Stimulated activated CD8-positive, alpha-beta memory T cell treated with anti-CD3 and anti-CD28 coated beads, Interleukin-4, amount 100 ng/mL, for 48 hours (primary cell): ENCODE results near the gene KSR1.
"Not testable (repeated sequence)": the region's sequence is repeated elsewhere in the genome, so short reads cannot be mapped to it uniquely, and the experiment has no call there.

Experiments
- DNase-seq: peaks from one replicate; pipeline ENCODE4 v3.0.0-alpha.2; 2020

KSR1 gene

DNA sequence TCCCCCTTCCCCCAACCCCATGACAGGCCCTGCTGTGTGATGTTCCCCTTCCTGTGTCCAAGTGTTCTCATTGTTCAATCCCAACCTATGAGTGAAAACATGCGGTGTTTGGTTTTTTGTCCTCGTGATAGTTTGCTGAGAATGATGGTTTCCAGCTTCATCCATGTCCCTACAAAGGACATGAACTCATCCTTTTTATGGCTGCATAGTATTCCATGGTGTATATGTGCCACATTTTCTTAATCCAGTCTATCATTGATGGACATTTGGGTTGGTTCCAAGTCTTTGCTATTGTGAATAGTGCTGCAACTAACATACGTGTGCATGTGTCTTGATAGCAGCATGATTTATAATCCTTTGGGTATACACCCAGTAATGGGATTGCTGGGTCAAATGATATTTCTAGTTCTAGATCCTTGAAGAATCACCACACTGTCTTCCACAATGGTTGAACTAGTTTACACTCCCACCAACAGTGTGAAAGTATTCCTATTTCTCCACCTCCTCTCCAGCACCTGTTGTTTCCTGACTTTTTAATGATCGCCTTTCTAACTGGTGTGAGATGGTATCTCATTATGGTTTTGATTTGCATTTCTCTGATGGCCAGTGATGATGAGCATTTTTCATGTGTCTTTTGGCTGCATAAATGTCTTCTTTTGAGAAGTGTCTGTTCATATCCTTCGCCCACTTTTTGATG is 28.9 kb upstream of the KSR1 start:
- not testable (repeated sequence) for DNase-seq

- no peak for DNase-seq
Observed at GRCh38 chr17:27428781-27429505, 27.3 kb upstream of the KSR1 start.

DNA sequence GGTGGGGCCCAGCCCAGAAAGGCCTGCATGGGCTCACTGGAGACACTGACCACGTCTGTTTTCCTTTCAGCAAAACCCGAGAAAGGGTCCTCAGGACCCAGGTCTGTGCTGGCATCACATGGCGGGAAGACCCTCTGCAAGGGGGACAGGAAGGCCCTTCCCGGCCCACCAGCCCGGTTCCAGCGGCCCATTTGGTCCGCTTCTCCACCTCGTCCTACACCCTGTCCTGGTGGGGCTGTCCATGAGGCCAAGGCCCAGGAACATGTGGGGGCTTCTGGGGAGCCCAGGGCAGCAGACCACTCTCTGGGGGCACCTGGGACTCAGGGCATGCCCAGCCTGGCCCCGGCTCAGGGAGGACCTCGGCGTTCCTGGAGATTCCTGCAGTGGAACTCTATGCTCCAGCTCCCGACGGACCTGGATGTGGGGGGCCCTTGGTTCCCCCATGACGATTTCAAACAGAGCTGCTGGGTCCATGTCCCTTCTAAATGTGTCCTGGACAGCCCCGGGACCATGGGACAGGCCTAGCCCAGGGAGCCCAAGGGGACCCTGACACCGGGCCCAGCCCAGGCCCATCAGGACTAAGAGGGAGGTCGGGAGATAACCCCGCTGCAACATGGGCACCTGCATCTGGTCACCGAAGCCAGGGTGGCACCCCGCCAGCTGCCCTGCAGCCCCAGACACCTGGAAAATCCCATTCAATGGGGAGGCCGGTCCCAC is 26.4 kb upstream of the KSR1 start:
- DNase-seq = no peak

GRCh38 chr17:27430383-27430840 is 25.8 kb upstream of the KSR1 start:
- no peak for DNase-seq

DNA sequence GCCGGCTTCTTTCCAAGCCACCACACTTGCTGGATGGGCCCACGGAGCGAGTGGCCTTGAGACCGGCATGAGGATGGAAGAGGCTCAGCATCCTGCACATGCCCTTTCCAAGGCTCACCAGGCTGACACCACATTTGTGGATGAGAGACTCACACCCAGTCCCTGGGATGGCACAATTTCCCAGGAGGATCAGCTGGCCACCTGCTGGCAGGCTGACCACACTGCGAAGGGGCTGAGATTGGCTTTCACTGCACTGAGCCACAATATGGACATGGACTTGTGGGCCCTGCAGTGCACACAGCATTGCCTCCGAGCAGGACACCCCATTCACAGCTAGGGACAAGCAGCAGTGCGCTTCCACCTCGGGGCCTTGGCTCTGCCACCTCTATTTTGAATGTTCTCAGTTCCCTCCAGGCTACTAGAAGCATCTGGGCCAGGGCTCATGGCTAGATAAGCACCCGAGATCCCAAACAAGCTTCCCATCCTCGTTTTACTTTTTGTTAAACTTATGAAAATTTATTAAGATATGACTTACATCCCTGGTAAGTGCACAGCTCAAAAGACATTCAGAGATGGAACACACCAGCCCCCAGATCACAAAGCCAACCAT is 25.3 kb upstream of the KSR1 start:
- peak; percentile 32 for DNase-seq

DNA sequence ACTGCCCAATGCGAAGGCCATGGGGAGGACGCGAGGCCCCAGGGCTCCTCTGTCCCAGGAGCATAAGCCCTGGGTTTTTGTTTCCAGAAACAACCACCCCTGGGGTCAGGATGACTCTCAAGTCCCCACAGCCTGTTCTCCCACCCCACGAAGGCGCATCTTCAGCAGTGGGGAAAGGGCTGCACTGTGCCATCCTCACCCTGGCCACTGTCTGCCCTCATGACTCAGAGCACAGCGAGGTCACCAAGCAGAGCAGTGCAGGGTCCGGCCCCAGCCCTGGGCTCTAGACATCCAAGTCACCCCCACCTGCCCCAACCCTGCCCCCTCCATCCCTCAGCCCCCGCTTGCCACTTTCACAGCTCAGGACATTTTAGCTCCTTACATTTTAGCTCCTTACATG is 22.7 kb upstream of the KSR1 start:
- DNase-seq = no peak

DNA sequence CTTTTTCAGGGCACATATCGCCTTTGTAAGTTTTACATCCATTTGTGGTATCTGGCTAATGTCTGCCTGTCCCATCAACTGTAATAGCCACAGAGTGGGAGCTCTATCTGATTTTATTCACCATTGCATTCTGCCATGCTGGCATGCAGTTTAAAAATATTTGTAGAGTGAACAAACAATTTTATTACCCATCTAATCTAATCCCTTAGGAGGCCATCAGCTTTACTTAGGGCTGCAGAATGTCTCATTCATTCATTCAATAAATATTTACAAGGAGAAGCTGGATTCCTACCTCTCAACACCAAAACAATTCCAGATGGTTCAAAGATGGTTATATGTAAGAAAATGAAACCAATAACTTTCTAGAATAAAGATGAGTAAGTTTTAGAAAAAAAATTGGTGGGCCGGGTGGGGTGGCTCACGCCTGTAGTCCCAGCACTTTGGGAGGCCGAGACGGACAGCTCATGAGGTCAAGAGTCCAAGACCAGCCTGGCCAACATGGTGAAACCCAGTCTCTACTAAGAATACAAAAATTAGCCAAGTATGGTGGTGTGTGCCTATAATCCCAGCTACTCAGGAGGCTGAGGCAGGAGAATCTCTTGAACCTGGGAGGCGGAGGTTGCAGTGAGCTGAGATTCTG is 20.7 kb upstream of the KSR1 start:
- DNase-seq = not testable (repeated sequence)

- DNase-seq = no peak
Observed at GRCh38 chr17:27438348-27438998, 17.8 kb upstream of the KSR1 start.

DNA sequence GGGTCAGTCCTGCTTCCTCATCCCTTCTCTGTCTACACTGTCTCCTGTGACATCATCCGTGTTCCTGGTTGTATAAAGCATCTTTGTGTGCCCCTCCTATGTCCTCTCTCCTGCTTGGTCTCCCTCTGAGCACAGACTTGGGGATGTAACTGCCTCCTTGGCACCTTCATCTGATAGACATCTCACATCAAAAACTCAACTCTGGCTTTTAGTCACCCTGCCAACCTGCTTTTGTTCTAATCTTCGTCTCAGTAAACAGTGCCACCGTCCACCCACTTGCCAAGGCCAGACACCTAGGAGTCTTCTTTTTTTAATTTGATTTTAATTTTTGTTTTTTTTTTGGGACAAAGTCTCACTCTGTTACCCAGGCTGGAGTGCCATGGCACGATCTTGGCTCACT is 16.9 kb upstream of the KSR1 start:
- no peak for DNase-seq

GRCh38 chr17:27442702-27443101 is 13.5 kb upstream of the KSR1 start:
- DNase-seq = no peak

- no peak for DNase-seq
Observed at GRCh38 chr17:27443491-27443890, 12.8 kb upstream of the KSR1 start.

DNA sequence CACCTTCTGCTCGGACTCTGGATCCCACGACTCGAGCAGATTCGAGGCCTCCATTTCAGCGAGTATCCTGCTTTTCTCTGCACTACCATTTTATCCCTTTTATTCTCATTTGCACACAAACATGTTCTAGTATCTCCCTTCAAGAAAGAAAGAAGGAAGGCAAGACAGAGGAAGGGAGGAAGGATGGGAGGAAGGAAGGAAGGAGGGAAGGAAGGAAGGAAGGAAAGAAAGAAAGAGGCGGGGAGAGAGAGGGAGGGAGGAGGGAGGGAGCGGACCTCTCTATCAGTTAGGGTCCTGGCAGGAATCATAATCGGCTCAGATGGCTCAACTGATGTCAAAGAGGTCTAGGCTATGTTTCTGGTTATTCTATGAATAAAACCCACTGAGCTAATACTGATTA is 10.3 kb upstream of the KSR1 start:
- no peak for DNase-seq

DNA sequence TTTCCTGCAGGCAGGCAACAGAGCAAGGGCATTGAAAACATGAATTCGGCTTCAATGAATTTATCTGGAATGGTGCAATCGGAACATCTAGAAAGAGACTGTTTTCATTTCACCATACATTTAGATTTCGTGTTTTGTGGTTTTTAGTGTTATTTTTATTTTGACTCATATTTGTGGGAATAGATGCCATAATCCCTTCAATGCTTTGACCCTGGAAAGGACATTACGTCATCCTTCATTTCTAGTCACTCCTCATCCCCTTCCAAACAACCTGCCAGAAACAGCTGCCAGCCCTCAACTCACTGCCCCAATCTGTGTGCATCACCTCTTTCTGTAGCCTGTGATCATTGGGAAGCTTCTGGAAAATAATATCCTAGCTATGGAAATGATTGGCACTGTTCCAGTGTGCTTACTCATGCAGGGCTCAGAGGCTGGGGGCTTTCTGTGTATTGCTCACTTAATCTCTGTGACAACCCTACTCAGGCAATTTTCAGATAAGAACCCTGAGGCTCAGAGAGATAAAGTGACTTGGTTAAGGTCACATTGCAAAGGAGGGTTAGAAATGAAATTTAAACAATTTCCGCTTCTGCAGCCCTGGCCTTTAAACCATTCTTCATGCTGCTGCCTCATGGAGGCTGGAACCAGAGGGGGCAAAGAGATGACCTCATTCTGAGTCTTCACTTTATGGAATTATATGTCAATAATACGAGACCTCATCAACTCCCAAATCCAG is 9.5 kb upstream of the KSR1 start:
- no peak for DNase-seq

- not testable (repeated sequence) for DNase-seq
Observed at GRCh38 chr17:27448534-27448933, 7.7 kb upstream of the KSR1 start.

DNA sequence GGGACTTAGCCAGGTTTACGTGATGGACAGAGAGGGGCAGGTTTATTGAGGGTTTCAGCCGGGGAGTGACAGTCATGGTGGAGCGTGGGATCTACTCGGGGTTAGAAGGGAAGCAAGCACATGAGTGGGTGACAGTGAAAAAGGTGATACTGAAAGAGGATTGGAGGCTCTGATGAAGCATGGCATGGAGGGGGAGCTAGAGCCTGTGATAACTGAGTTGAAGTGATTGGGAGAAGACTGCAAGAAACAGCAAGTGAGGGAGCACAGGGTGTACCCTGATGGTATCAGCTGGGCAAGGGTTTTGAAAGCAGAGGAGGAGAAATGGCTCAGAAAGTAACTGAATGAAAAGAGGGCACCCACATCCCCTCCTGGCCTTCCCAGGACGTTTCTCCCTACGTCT is 6.7 kb upstream of the KSR1 start:
- no peak for DNase-seq

DNA sequence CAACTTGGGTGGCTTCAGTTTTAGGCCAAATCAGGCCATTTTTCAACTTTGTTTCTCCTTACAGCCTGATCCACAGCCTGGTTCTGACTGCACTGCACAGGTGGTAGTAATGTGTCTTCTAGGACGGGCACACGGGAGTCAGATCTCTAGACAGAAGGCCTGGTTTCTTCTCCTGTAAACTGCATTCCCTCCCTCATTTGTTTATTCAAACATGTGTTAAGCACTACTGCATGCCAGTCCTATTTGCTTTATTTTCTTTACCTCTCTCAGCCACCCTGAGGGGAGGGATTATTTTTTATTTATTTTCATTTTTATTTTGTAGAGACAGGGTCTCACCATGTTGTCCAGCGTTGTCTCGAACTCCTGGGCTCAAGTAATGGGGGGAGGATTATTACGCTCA is 6.3 kb upstream of the KSR1 start:
- DNase-seq = no peak

- no peak for DNase-seq
Observed at GRCh38 chr17:27450416-27450815, 5.8 kb upstream of the KSR1 start.

DNA sequence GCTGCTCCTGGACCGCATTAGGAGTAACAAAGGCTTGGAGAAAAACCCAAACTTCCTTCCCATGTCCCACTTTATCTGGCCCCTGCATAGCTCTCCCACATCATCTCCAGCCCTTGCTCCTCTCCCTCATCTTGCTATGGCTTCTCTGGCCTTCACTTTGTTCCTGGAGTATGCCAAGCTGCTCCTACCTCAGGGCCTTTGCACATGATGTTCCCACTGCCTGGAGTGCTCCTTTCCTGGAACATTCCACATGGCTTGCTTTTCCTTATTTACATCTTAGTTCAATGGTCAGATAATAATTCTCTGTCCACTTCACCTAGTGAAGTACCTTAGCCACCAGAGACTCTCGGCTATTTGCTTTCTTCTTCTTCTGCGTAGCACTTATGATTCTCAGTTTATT is 4.3 kb upstream of the KSR1 start:
- DNase-seq = no peak

DNA sequence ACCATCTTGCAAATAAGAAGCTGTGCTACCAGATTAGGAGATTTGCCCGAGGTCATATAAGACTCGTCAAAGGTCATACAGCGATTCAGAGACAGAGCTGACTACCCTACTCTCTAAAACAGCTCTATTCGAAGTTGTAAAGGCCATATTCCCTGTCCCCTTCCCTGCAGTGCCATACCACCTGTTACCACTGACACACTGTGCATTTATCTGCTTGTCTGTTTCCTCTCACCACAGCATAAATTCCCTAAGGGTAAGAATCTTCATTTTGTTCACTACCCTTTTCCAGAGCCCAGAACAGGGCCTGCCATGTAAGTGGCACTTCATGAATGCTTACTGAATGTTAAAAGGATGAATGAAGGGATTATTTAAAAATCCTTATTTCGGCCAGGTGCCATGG is 3.4 kb upstream of the KSR1 start:
- no peak for DNase-seq

- DNase-seq = no peak
Observed at GRCh38 chr17:27453471-27453870, 2.8 kb upstream of the KSR1 start.

DNA sequence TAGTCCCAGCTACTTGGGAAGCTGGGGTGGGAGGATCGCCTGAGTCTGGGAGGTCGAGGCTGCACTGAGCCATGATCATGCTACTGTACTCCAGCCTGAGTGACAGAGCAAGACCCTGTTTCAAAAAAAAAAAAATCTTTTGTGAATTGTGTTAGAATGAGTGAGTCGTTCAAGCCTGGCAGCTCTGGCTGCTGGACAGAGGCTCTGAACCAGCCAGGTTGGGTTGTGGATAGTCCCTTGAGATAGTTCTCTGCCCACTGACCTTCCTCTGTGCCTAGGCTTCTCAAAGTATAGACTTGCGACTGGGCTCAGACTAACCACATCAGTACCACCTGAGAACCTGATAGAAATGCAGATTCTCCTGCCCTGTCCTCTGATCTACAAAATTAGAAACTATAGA is 2.2 kb upstream of the KSR1 start:
- no peak for DNase-seq
